Brain microvascular endothelial cell (primary cell): ENCODE measurements around the gene EPHB2.

ENCODE experiments used
- DNase-seq: peaks from one replicate; pipeline ENCODE4 v3.0.0-alpha.2; 2020
- H3K27ac ChIP-seq: fragments of 250-450 bp; sonication (Bioruptor Pico); 2 replicates; pipeline ENCODE4 v1.5.1; 2020; ENCODE audit warnings: mild to moderate bottlenecking, moderate library complexity
- H3K27me3 ChIP-seq: fragments of 250-450 bp; sonication (Bioruptor Pico); replicated peaks from 2 replicates; pipeline ENCODE4 v1.5.1; 2020; ENCODE audit warnings: mild to moderate bottlenecking
- H3K36me3 ChIP-seq: fragments of 250-450 bp; sonication (Bioruptor Pico); replicated peaks from 2 replicates; pipeline ENCODE4 v1.5.1; 2020; ENCODE audit warnings: mild to moderate bottlenecking
- H3K4me3 ChIP-seq: 2 replicates; pipeline ENCODE4 v1.5.1; 2011; ENCODE audit warnings: low read depth, mild to moderate bottlenecking, control low read depth, low read length, moderate library complexity
- in situ Hi-C: cut with HindIII; loops from 2 replicates; pipeline ENCODE4 v1.10.0; 2017; ENCODE audit warnings: low sequenced_read_pairs, low pct_ligation_motif_present
- TF ChIP-seq, protein P1 (sequence below): IDR thresholded peaks from 2 replicates; pipeline ENCODE4 v1.5.1; 2011; ENCODE audit warnings: low read depth, mild to moderate bottlenecking, moderate library complexity, low read length, control low read depth, inconsistent platforms; ENCODE audit errors: missing control alignments

The EPHB2 gene

DNA sequence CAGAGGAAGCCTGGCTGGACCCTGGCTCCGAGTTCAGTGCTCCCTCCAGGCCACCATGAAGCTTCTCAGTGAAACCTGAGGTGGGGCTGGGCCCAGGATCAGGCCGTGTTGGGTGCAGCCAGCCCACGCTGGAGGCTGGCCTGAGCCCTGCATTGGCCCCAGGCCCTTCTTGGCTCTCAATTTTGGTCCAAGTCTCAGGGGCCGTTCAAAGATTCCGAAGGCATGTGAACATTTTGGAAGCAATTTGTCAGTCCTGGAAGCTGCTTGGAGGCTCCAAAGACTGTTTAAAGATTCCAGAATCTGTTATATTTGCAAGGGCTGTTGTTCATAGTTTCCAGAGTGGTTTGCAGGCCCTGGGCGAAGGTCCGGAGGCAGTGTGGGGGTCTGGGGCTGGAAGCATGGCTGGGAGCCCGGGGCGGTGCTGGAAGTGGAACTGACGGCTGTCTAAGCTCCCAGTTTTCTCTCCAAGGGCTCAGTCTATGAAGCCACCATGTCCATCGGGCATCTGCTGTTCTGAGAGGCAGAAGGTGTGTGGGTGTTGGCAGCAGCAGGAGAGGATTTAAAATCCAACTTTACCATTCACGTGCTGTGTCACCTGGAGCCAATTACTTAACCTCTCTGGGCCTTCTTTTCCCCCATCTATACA, 104.9 kb downstream of the EPHB2 start:
- TF ChIP-seq, protein P1, sequence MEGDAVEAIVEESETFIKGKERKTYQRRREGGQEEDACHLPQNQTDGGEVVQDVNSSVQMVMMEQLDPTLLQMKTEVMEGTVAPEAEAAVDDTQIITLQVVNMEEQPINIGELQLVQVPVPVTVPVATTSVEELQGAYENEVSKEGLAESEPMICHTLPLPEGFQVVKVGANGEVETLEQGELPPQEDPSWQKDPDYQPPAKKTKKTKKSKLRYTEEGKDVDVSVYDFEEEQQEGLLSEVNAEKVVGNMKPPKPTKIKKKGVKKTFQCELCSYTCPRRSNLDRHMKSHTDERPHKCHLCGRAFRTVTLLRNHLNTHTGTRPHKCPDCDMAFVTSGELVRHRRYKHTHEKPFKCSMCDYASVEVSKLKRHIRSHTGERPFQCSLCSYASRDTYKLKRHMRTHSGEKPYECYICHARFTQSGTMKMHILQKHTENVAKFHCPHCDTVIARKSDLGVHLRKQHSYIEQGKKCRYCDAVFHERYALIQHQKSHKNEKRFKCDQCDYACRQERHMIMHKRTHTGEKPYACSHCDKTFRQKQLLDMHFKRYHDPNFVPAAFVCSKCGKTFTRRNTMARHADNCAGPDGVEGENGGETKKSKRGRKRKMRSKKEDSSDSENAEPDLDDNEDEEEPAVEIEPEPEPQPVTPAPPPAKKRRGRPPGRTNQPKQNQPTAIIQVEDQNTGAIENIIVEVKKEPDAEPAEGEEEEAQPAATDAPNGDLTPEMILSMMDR, result no peak
- H3K27me3 ChIP-seq, result no peaks in the 10 kb centered on the region
- no peak overlapping the region for H3K27ac ChIP-seq
- no peak for DNase-seq
- H3K36me3 ChIP-seq, result no peaks in the 10 kb centered on the region
- H3K4me3 ChIP-seq, result no peak overlapping the region
- in situ Hi-C loops, result no loop called here

DNA sequence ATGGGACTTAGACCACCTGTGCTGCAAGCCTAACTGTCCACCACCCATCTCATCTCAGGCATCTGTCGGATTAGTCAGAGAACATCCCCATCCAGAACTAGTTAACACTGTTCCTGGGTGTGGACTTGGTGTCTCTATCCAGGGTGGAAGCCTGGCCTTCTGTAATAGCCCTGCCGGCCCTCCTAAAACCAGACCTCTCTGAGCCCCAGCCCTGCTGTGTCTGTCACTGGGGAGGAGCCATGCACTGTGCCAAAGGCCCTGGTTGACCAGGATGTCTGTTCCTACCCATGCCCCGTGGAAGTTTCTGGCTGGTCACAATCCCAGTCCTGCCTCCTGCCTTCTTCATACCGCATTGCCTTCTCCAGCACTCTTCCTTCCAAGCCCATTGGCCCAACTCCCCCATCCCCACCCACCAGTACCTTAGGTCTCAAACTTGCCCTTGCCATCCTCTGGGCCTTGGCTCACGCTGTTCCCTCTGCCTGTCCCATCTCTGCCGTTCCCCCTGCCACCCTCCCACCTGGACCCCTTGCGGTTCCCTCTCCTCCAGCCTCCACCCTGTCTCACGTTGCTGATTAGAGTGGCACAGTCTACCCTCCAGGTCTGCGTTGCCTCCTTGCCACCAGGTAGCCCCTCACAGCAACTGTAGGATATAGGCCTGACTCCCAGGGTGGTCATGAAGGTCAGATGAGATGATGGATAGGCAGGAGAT, 105.6 kb downstream of the EPHB2 start:
- Histone ChIP-seq H3K27me3 (no peaks in the 10 kb centered on the region), H3K4me3 (no peak overlapping the region), H3K27ac (no peak overlapping the region), H3K36me3 (no peaks in the 10 kb centered on the region)
- TF ChIP-seq, protein P1, result no peak
- in situ Hi-C loops, result no loop called here
- no peak for DNase-seq

DNA sequence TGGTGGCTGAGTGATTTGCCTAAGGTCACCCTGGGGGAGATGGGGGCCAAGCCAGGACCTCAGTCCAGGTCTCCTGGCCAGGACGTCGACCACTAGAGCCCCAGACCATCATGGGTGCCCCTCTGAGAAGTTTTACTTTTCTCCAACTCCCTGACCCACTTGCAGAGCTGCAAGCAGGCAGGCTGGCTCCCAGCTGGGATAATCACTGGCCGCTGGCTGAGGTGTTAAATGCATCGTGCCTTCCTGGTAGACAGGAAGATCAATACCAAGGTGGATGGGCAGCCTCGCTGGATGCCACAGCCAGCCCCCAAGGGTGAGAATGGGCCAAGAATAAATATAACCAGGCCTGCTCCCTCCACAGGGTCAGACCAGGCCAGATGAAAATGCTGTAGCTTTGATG, 106.2 kb downstream of the EPHB2 start:
- in situ Hi-C loops, result no loop called here
- TF ChIP-seq, protein P1, result no peak
- Histone ChIP-seq H3K4me3 (no peak overlapping the region), H3K27me3 (no peaks in the 10 kb centered on the region), H3K36me3 (no peaks in the 10 kb centered on the region), H3K27ac (no peak overlapping the region)
- no peak for DNase-seq

DNA sequence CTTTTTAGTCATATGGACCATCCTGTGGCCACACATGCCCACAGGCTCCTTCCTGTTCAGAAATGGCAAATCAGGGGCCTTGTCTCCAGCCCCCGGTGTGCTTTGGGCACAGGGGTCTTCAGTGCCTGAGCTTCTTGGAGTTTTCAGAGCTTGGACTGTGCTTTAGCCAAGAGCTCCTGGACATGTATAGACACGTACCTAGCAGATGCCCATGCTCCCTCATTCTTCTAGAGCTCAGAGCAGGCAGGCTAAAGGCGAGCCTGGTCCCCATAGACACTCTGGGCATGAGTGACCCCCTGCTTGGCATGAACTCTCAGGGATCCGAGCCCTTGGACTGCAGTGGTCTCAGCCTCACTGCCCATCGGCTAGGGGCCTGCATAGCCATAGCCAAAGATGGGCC, 106.8 kb downstream of the EPHB2 start:
- no peak for DNase-seq
- in situ Hi-C loops, result no loop called here
- no peak overlapping the region for H3K27ac ChIP-seq
- no peaks in the 10 kb centered on the region for H3K27me3 ChIP-seq
- H3K36me3 ChIP-seq, result no peaks in the 10 kb centered on the region
- TF ChIP-seq, protein P1, result no peak
- no peak overlapping the region for H3K4me3 ChIP-seq

DNA sequence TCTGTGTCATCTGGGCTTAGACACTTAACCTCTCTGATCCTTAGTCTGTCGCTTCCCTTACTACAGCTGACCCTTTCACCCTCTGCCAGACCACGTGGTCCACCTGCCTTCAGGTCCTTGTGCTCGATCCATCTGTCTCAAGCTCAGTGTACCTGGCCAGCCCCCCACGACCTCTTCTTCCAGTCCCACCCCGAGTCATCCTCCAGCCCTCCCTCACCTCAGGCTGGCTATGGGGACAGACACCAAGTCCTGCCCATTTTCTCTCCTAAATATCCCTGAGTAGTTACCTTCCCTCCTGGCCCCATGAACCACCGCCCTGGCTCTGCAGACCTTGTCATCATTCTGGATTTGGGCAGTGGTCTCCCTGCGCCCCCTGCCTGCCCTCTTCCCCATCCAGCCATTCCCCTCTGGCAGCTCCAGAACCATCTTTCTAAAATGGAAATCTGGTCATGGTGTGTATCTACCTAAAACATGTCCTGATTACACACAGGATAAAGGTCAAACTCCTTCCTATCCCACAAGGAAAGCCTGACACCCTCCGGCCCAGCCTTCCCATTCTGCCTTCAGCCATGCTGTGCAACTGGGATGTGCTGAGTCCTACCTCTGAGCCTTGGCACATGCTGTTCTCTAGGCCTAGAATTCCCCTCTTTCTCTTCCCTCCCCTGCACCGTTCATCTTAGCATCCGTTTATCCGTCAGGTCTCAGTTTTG, 107.6 kb downstream of the EPHB2 start:
- no peak overlapping the region for H3K27ac ChIP-seq
- in situ Hi-C loops, result no loop called here
- no peak overlapping the region for H3K4me3 ChIP-seq
- TF ChIP-seq, protein P1, result no peak
- no peaks in the 10 kb centered on the region for H3K27me3 ChIP-seq
- no peak for DNase-seq
- no peaks in the 10 kb centered on the region for H3K36me3 ChIP-seq
